PC-9 (cell line): ENCODE results near the gene ADRA2B. TPM values are rescaled to one million over a fixed set of nuclear protein-coding genes. Genes with fewer than 3 reads are reported as not detected.
"Not testable (repeated sequence)": the region's sequence is repeated elsewhere in the genome, so short reads cannot be mapped to it uniquely, and the experiment has no call there.

ENCODE experiments used
- BruUV-seq: library from RNA; stranded (reverse); fragments of 400-500 nt; replicated peaks from 2 replicates; lab custom pipeline; 2021; lab: Mats Ljungman, UMichigan
- CTCF ChIA-PET: fragments of 300-600 bp; sonication (Branson Sonifier 250); formaldehyde crosslinking; loops from one replicate; lab custom pipeline; 2022; ENCODE audit warnings: antibody characterized with exemption; lab: Charles Lee
- POLR2A ChIA-PET: fragments of 300-600 bp; sonication (Branson Sonifier 250); formaldehyde crosslinking; loops from one replicate; lab custom pipeline; 2022; ENCODE audit warnings: antibody characterized with exemption; ENCODE audit not compliant: unreplicated experiment; lab: Charles Lee
- DNase-seq, 2 experiments: peaks; one replicate each; pipeline versions ENCODE4 v3.0.0 to v3.0.0-alpha.2; 2015 to 2022; ENCODE audit warnings: mixed read lengths in 1 of 2
- H2AFZ ChIP-seq: fragments of 200-600 bp; sonication (generic); 2 replicates; pipeline ENCODE4 v1.8.1; 2017; ENCODE audit warnings: antibody characterized with exemption
- H3F3A ChIP-seq: fragments of 200-600 bp; sonication (generic); 2 replicates; pipeline ENCODE4 v1.8.1; 2017; ENCODE audit warnings: antibody characterized with exemption, mild to moderate bottlenecking, low read depth; ENCODE audit not compliant: insufficient read depth
- H3K27ac ChIP-seq: fragments of 200-600 bp; sonication (generic); 2 replicates; pipeline ENCODE4 v1.6.1; 2016; ENCODE audit warnings: mixed run types
- H3K27me3 ChIP-seq: fragments of 200-600 bp; sonication (generic); 2 replicates; pipeline ENCODE4 v1.6.1; 2016; ENCODE audit warnings: low read depth, mixed run types; ENCODE audit not compliant: insufficient read depth
- H3K36me3 ChIP-seq: fragments of 200-600 bp; sonication (generic); 2 replicates; pipeline ENCODE4 v1.6.1; 2016; ENCODE audit warnings: low read depth, mixed run types
- H3K4me1 ChIP-seq: fragments of 200-600 bp; sonication (generic); replicated peaks from 2 replicates; pipeline ENCODE4 v1.6.1; 2016; ENCODE audit warnings: mixed run types; ENCODE audit not compliant: insufficient read depth
- H3K4me2 ChIP-seq: fragments of 200-600 bp; sonication (generic); 2 replicates; pipeline ENCODE4 v1.6.1; 2017; ENCODE audit warnings: mixed run types
- H3K4me3 ChIP-seq: fragments of 200-600 bp; sonication (generic); 2 replicates; pipeline ENCODE4 v1.6.1; 2016; ENCODE audit warnings: mixed run types
- H3K79me2 ChIP-seq: fragments of 200-600 bp; sonication (generic); 2 replicates; pipeline ENCODE4 v1.6.1; 2017; ENCODE audit warnings: low read depth, mixed run types
- H3K9me2 ChIP-seq: fragments of 200-600 bp; sonication (generic); 2 replicates; pipeline ENCODE4 v1.8.1; 2017; ENCODE audit warnings: mild to moderate bottlenecking; ENCODE audit not compliant: insufficient read depth
- H3K9me3 ChIP-seq: fragments of 200-600 bp; sonication (generic); 2 replicates; pipeline ENCODE4 v1.8.1; 2016; ENCODE audit warnings: low read depth; ENCODE audit not compliant: insufficient read depth
- H4K20me1 ChIP-seq: fragments of 200-600 bp; sonication (generic); 2 replicates; pipeline ENCODE4 v1.8.1; 2017; ENCODE audit not compliant: insufficient read depth
- CTCF ChIP-seq: fragments of 200-600 bp; sonication (generic); conservative IDR thresholded peaks from 2 replicates; pipeline ENCODE4 v1.6.1; 2017; ENCODE audit warnings: mixed run types, antibody characterized with exemption, mild to moderate bottlenecking, moderate library complexity
- intact Hi-C: fragments of 100-400 bp; cut with micrococcal nuclease; formaldehyde crosslinking; loops from one replicate; pipeline ENCODE4 v1.10.0; 2022; ENCODE audit not compliant: unreplicated experiment
- total RNA-seq: library from RNA; stranded (reverse); gene quantifications from 2 replicates; pipeline ENCODE4 v1.2.3, GENCODE V29; 2021

Gene ADRA2B
- total RNA-seq, 1 experiment from 2014 or later: 0.26 TPM

GRCh38 chr2:96063116-96063899 lies 53.1 kb downstream of the ADRA2B start:
- H3F3A ChIP-seq, H3K4me3 ChIP-seq, H3K9me3 ChIP-seq, H3K4me1 ChIP-seq, POLR2A ChIA-PET, H3K9me2 ChIP-seq, H3K79me2 ChIP-seq, H3K27ac ChIP-seq, H4K20me1 ChIP-seq, BruUV-seq, H2AFZ ChIP-seq, H3K27me3 ChIP-seq, H3K36me3 ChIP-seq: not testable (repeated sequence)
- peak; percentile 56 for TF ChIP-seq CTCF
- peak overlapping the region; percentile 41 for H3K4me2 ChIP-seq
- intact Hi-C loops: loop anchor here (2.0 kb wide), 1 partner anchor 53 kb away; the partner anchor contains the start of gene ADRA2B
- DNase-seq: peak; percentile 74 to 83
- CTCF ChIA-PET: interaction anchor here (1.1 kb wide), 1 partner anchor 111 kb away, joined by 8 read pairs; no protein-coding TSS in a partner anchor

Other genes starting within 250 kb of the ADRA2B start
- 25.8 and 28.3 TPM in 2 replicates for gene ANKRD36C, start 124.7 kb downstream of the ADRA2B start, total RNA-seq
- 9.1 and 11.0 TPM in 2 replicates for gene GPAT2, start 81.7 kb downstream of the ADRA2B start, total RNA-seq
- not detected in 2 replicates for gene ASTL, start 21.9 kb upstream of the ADRA2B start, total RNA-seq
- gene DUSP2, start 28.9 kb upstream of the ADRA2B start, total RNA-seq: 4.0 and 5.2 TPM in 2 replicates
- 171 and 189 TPM in 2 replicates for gene STARD7, start 92.3 kb upstream of the ADRA2B start, total RNA-seq
- 38.4 and 50.3 TPM in 2 replicates for gene TMEM127, start 149.4 kb upstream of the ADRA2B start, total RNA-seq
- 85.3 and 99.5 TPM in 2 replicates for gene CIAO1, start 149.7 kb upstream of the ADRA2B start, total RNA-seq
- gene SNRNP200, start 189.0 kb upstream of the ADRA2B start, total RNA-seq: 214 and 229 TPM in 2 replicates
- gene ITPRIPL1, start 208.7 kb upstream of the ADRA2B start, total RNA-seq: not detected in 2 replicates
- gene NCAPH, start 219.2 kb upstream of the ADRA2B start, total RNA-seq: 55.0 and 55.4 TPM in 2 replicates